ENCODE measurements around the gene KCNS3. TPM values are rescaled to one million over a fixed set of nuclear protein-coding genes. Genes with fewer than 3 reads are reported as not detected.

The KCNS3 gene
- total and polyA plus RNA-seq, 5 donors, result 1.3 to 4.3 (median 3.1) TPM

GRCh38 chr2:17850151-17850550, 28.3 kb upstream of the KCNS3 start:
- ATAC-seq, result no peak
- no peaks in the 10 kb centered on the region for H3K4me1 ChIP-seq (ENCODE audit: control insufficient read depth, insufficient read depth, low read length)
- 89% methylated on average over 4 of the region's 4 CpGs for WGBS
- no peaks in the 10 kb centered on the region for H3K9me3 ChIP-seq (ENCODE audit: control insufficient read depth, low read length)
- H3K27ac ChIP-seq (ENCODE audit: low read length), result no peak overlapping the region
- no peaks in the 10 kb centered on the region for H3K27me3 ChIP-seq (ENCODE audit: control insufficient read depth, insufficient read depth)
- DNase-seq, result no peak
- no peak overlapping the region for H3K4me3 ChIP-seq (ENCODE audit: low read length)
- intact Hi-C loops (cut with DNase I), result loop anchor here (5.0 to 10.0 kb wide), 4 partner anchors 297 to 527 kb away; no protein-coding TSS in a partner anchor

DNA sequence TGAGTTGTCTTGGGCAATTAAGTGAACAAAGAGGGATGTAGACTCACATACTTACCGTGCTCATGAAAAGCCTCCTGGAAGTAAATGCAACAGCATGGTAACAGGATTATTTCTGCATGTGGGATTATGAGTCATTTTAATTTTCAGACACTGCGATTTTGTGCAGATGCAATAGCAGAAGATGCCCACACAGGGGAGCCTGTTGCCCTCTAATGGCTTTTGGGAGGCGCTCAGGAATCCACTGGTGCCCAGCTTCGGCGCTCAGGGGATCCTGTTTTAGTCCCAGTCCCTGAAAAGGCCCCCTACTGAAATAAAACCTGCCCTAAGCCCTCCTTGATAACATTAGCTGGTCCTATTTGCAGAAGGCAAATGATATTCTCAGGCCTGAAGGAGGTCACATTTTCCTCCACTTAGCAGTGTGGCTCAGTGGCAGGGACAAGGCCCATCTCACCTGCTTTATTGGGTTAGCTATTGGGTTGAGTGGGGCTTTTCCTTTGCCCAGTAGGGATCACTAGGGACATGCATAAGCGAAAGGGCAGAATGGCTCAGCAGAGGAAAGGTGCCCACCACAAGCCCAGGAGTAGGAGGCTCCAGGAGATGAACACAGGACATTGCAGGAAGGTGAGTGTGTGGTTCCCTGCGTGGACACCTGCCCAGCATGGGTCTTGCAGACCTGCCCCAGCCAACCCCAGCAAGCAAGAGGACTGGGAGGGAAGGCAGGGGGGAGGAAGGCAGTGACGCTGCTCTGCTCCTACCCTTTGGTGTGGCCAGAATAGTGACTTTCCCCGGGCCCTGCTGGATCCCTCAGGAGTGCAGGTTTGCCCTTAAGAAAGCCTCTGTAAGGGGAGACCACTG, 26.5 kb upstream of the KCNS3 start:
- intact Hi-C loops (cut with DNase I), result loop anchor here (5.0 to 10.0 kb wide), 4 partner anchors 295 to 525 kb away; no protein-coding TSS in a partner anchor
- DNase-seq (peak; percentile 36 to 64 (median 53)), ATAC-seq (peak; percentile 71 to 73)
- Histone ChIP-seq H3K27ac (ENCODE audit: low read length) (no peak overlapping the region), H3K9me3 (ENCODE audit: control insufficient read depth, low read length) (no peaks in the 10 kb centered on the region), H3K27me3 (ENCODE audit: control insufficient read depth, insufficient read depth) (no peaks in the 10 kb centered on the region), H3K4me1 (ENCODE audit: control insufficient read depth, insufficient read depth, low read length) (no peaks in the 10 kb centered on the region), H3K4me3 (ENCODE audit: low read length) (no peak overlapping the region)
- 41% methylated on average over 9 of the region's 9 CpGs for WGBS

DNA sequence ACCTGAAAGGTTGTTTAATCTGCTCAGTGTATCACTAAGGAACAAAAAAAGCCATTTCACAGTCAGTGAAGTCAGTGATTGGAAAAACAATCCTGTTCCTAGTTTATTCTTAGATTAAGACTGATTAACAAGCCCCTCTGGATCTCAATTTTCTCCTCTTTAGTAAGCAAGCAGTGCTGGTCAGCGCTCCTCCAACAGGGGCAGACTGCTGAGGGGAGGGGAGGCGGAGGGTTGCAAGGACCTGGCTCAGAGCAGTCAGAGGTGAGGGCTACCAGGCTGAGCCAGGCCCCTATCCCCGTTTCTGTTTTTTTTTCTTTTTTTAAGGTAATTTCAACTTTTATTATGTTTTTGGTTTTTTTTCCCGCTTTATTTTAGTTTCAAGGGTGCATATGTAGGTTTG, 24.7 kb upstream of the KCNS3 start:
- Histone ChIP-seq H3K4me1 (ENCODE audit: control insufficient read depth, insufficient read depth, low read length) (no peaks in the 10 kb centered on the region), H3K4me3 (ENCODE audit: low read length) (no peak overlapping the region), H3K9me3 (ENCODE audit: control insufficient read depth, low read length) (no peaks in the 10 kb centered on the region), H3K27ac (ENCODE audit: low read length) (no peak overlapping the region), H3K27me3 (ENCODE audit: control insufficient read depth, insufficient read depth) (no peaks in the 10 kb centered on the region)
- DNase-seq (no peak), ATAC-seq (no peak)
- 64% methylated on average over 4 of the region's 4 CpGs for WGBS
- intact Hi-C loops (cut with DNase I), result loop anchor here (5.0 to 10.0 kb wide), 4 partner anchors 294 to 524 kb away; no protein-coding TSS in a partner anchor

DNA sequence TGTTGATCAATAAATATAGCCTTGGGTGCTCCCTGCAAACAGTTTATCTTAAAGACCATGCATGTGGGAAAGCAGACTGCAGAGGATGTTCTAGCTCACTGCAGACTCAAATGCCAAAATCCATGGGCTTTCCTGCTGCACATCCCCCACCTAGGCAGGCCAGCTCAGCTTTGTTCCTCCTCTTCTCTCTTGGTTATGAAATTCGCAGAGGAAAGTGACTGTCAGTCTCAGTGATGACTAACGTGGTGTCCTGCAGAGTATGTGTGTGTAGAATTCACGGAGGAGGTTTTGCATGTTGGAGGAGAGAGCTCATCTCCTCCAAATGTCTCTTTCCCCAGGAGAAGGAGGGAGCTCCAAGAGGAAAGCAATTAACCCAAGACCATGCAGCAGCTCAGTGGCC, 21.4 kb upstream of the KCNS3 start:
- no peak overlapping the region for H3K4me3 ChIP-seq (ENCODE audit: low read length)
- no peak overlapping the region for H3K27ac ChIP-seq (ENCODE audit: low read length)
- WGBS, result 53% methylated on average over 3 of the region's 3 CpGs
- no peaks in the 10 kb centered on the region for H3K9me3 ChIP-seq (ENCODE audit: control insufficient read depth, low read length)
- no peak for ATAC-seq
- no peaks in the 10 kb centered on the region for H3K4me1 ChIP-seq (ENCODE audit: control insufficient read depth, insufficient read depth, low read length)
- no peak for DNase-seq
- no peaks in the 10 kb centered on the region for H3K27me3 ChIP-seq (ENCODE audit: control insufficient read depth, insufficient read depth)
- intact Hi-C loops (cut with DNase I), result loop anchor here in 1 of 4 donors (10.0 kb wide), 1 partner anchor 298 kb away; no protein-coding TSS in a partner anchor

DNA sequence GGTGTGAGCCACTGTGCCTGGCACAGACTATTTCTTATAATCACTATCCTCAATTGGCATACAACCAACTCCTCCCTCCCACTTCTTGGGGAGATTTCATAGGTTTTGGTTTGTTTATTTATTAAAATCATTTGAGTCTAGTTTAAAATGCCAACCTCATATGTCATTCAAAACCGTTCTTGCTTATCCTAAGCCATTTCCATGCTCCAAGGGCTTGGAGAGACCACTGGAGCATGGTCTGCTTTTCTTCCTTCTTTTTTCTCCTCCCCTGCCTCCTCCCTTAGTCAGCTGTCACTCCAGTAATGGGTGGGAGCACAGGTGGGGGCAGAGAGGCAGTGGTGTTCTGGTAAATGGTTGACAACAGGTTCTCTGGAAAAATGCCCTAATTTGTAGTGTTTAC, 20.4 kb upstream of the KCNS3 start:
- H3K9me3 ChIP-seq (ENCODE audit: control insufficient read depth, low read length), result no peaks in the 10 kb centered on the region
- no peak overlapping the region for H3K27ac ChIP-seq (ENCODE audit: low read length)
- no peak for DNase-seq
- intact Hi-C loops (cut with DNase I), result loop anchor here in 1 of 4 donors (10.0 kb wide), 1 partner anchor 297 kb away; no protein-coding TSS in a partner anchor
- H3K4me1 ChIP-seq (ENCODE audit: control insufficient read depth, insufficient read depth, low read length), result no peaks in the 10 kb centered on the region
- H3K4me3 ChIP-seq (ENCODE audit: low read length), result no peak overlapping the region
- ATAC-seq, result no peak
- 72% methylated on average over 1 of the region's 1 CpG for WGBS
- H3K27me3 ChIP-seq (ENCODE audit: control insufficient read depth, insufficient read depth), result no peaks in the 10 kb centered on the region

GRCh38 chr2:17863539-17863938, 14.9 kb upstream of the KCNS3 start:
- DNase-seq (no peak), ATAC-seq (no peak)
- H3K4me3 ChIP-seq (ENCODE audit: low read length), result no peak overlapping the region
- no peak overlapping the region for H3K27ac ChIP-seq (ENCODE audit: low read length)
- intact Hi-C loops (cut with DNase I), result no loop called here
- no peaks in the 10 kb centered on the region for H3K4me1 ChIP-seq (ENCODE audit: control insufficient read depth, insufficient read depth, low read length)
- WGBS, result 62% methylated on average over 4 of the region's 4 CpGs
- no peaks in the 10 kb centered on the region for H3K27me3 ChIP-seq (ENCODE audit: control insufficient read depth, insufficient read depth)
- no peaks in the 10 kb centered on the region for H3K9me3 ChIP-seq (ENCODE audit: control insufficient read depth, low read length)

- Histone ChIP-seq H3K9me3 (ENCODE audit: control insufficient read depth, low read length) (no peaks in the 10 kb centered on the region), H3K27ac (ENCODE audit: low read length) (no peak overlapping the region), H3K27me3 (ENCODE audit: control insufficient read depth, insufficient read depth) (no peaks in the 10 kb centered on the region), H3K4me1 (ENCODE audit: control insufficient read depth, insufficient read depth, low read length) (no peaks in the 10 kb centered on the region), H3K4me3 (ENCODE audit: low read length) (no peak overlapping the region)
- intact Hi-C loops (cut with DNase I), result no loop called here
- WGBS, result 21% methylated on average over 1 of the region's 1 CpG
- DNase-seq (no peak), ATAC-seq (no peak)
These were observed 13.8 kb upstream of the KCNS3 start for GRCh38 chr2:17864676-17865075.

DNA sequence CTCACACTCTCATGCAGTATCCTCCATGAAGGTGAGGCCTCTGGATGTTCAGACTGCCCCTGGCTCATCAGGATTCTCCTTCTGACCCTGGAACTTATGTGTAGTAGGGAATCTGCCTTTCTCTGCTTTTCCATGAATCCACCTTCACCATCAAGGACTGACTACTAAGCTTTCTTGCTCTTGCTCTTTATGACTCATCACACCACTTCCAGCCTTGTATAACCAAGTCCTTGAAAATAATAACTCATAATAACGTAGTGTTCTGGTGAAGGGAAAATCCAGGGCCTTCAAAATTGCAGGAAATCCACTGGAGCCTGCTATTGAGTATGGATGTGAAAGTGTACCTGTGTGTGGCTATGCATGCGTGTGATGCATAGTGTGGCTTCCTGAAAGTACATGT, 11.3 kb upstream of the KCNS3 start:
- Histone ChIP-seq H3K4me1 (ENCODE audit: control insufficient read depth, insufficient read depth, low read length) (no peaks in the 10 kb centered on the region), H3K27ac (ENCODE audit: low read length) (no peak overlapping the region), H3K4me3 (ENCODE audit: low read length) (no peak overlapping the region), H3K9me3 (ENCODE audit: control insufficient read depth, low read length) (no peaks in the 10 kb centered on the region), H3K27me3 (ENCODE audit: control insufficient read depth, insufficient read depth) (no peaks in the 10 kb centered on the region)
- ATAC-seq (no peak), DNase-seq (no peak)
- intact Hi-C loops (cut with DNase I), result no loop called here
- 90% methylated on average over 2 of the region's 2 CpGs for WGBS

GRCh38 chr2:17869128-17869527, 9.3 kb upstream of the KCNS3 start:
- Histone ChIP-seq H3K27me3 (ENCODE audit: control insufficient read depth, insufficient read depth) (no peaks in the 10 kb centered on the region), H3K4me1 (ENCODE audit: control insufficient read depth, insufficient read depth, low read length) (no peaks in the 10 kb centered on the region), H3K9me3 (ENCODE audit: control insufficient read depth, low read length) (no peaks in the 10 kb centered on the region), H3K4me3 (ENCODE audit: low read length) (no peak overlapping the region), H3K27ac (ENCODE audit: low read length) (no peak overlapping the region)
- WGBS, result 81% methylated on average over 5 of the region's 5 CpGs
- ATAC-seq (no peak), DNase-seq (no peak)
- intact Hi-C loops (cut with DNase I), result no loop called here

DNA sequence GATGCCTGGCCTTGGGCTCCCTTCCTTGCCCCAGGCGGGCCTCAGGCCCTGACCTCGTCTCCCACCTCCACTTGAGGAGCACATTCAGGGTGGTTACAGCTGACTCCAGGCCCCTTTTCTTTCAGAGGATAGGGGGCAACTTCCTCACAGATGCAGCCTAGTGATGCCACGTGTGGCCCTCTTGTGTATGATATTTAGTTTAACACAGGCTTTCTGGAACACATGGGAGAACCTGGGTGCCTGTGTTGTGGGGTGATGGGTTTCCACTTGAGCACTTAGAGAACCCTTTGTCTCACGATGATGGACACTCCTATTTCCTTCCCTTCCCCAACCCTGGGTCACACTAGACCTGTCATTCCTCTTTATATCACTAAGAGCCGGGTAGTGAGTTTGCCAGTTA, 6.8 kb upstream of the KCNS3 start:
- DNase-seq (no peak), ATAC-seq (no peak)
- WGBS, result 78% methylated on average over 5 of the region's 5 CpGs
- Histone ChIP-seq H3K27ac (ENCODE audit: low read length) (no peak overlapping the region), H3K27me3 (ENCODE audit: control insufficient read depth, insufficient read depth) (no peaks in the 10 kb centered on the region), H3K4me3 (ENCODE audit: low read length) (no peak overlapping the region), H3K4me1 (ENCODE audit: control insufficient read depth, insufficient read depth, low read length) (no peaks in the 10 kb centered on the region), H3K9me3 (ENCODE audit: control insufficient read depth, low read length) (no peaks in the 10 kb centered on the region)
- intact Hi-C loops (cut with DNase I), result loop anchor here in 1 of 4 donors (10.0 kb wide), 1 partner anchor 283 kb away; no protein-coding TSS in a partner anchor

- no peak for ATAC-seq
- WGBS, result 66% methylated on average over 2 of the region's 2 CpGs
- Histone ChIP-seq H3K4me1 (ENCODE audit: control insufficient read depth, insufficient read depth, low read length) (no peaks in the 10 kb centered on the region), H3K27ac (ENCODE audit: low read length) (no peak overlapping the region), H3K9me3 (ENCODE audit: control insufficient read depth, low read length) (no peaks in the 10 kb centered on the region), H3K4me3 (ENCODE audit: low read length) (no peak overlapping the region), H3K27me3 (ENCODE audit: control insufficient read depth, insufficient read depth) (no peaks in the 10 kb centered on the region)
- intact Hi-C loops (cut with DNase I), result loop anchor here in 1 of 4 donors (10.0 kb wide), 1 partner anchor 282 kb away; no protein-coding TSS in a partner anchor
- no peak for DNase-seq
These were observed 5.4 kb upstream of the KCNS3 start for GRCh38 chr2:17873021-17873420.
